Panc1 (cell line): ENCODE data around the gene KCNE2. TPM values are rescaled to one million over a fixed set of nuclear protein-coding genes. Genes with fewer than 3 reads are reported as not detected.

Source experiments
- ATAC-seq: fragments of 200-7000 bp; cut with Tn5 transposase; 2 replicates; pipeline ENCODE4 v1.9.1; 2020; ENCODE audit warnings: mild to moderate bottlenecking, moderate library complexity
- BruUV-seq: library from RNA; stranded (reverse); fragments of 400-500 nt; replicated peaks from 2 replicates; lab custom pipeline; 2021; lab: Mats Ljungman, UMichigan
- CTCF ChIA-PET: fragments of 300-600 bp; sonication (Branson Sonifier 250); formaldehyde crosslinking; loops from one replicate; lab custom pipeline; 2022; ENCODE audit warnings: antibody characterized with exemption; lab: Charles Lee
- POLR2A ChIA-PET: fragments of 300-600 bp; sonication (Branson Sonifier 250); formaldehyde crosslinking; loops from one replicate; lab custom pipeline; 2022; ENCODE audit warnings: antibody characterized with exemption; lab: Charles Lee
- DNase-seq: peaks from one replicate; pipeline ENCODE4 v3.0.0-alpha.2; 2010; ENCODE audit warnings: low read depth, low spot score
- H3K27ac ChIP-seq: 2 replicates; pipeline ENCODE4 v1.5.1; 2011; ENCODE audit warnings: mild to moderate bottlenecking, low read length, inconsistent platforms
- H3K27me3 ChIP-seq: fragments of 200-500 bp; sonication (Bioruptor generic); 2 replicates; pipeline ENCODE4 v1.6.0; 2014; ENCODE audit warnings: low read length, inconsistent platforms; ENCODE audit not compliant: control insufficient read depth, insufficient read depth
- H3K36me3 ChIP-seq: fragments of 200-500 bp; sonication (Bioruptor generic); 2 replicates; pipeline ENCODE4 v1.5.1; 2014; ENCODE audit warnings: inconsistent platforms, mild to moderate bottlenecking, low read length, moderate library complexity; ENCODE audit not compliant: control insufficient read depth, insufficient read depth
- H3K4me1 ChIP-seq: 2 replicates; pipeline ENCODE4 v1.5.1; 2011; ENCODE audit warnings: inconsistent platforms, mild to moderate bottlenecking, low read length, moderate library complexity; ENCODE audit not compliant: control insufficient read depth, insufficient read depth
- H3K4me3 ChIP-seq, 2 experiments: 2 replicates each; pipeline ENCODE4 v1.5.1; 2011 to 2012; ENCODE audit warnings: low read depth in 2 of 2, low read length in 2 of 2, mild to moderate bottlenecking in 2 of 2, inconsistent platforms in 1 of 2, moderate library complexity in 1 of 2
- H3K9me3 ChIP-seq: fragments of 200-500 bp; sonication (Bioruptor generic); 2 replicates; pipeline ENCODE4 v1.5.1; 2014; ENCODE audit warnings: low read depth, mild to moderate bottlenecking, inconsistent platforms, low read length, moderate library complexity; ENCODE audit not compliant: control insufficient read depth, insufficient read depth
- POLR2AphosphoS5 ChIP-seq: IDR thresholded peaks from 2 replicates; pipeline ENCODE4 v1.6.1; 2012; ENCODE audit warnings: mild to moderate bottlenecking, low read depth, low read length, moderate library complexity
- SIN3A ChIP-seq: IDR thresholded peaks from 2 replicates; pipeline ENCODE4 v1.6.1; 2012; ENCODE audit warnings: low read depth, mild to moderate bottlenecking, low read length, moderate library complexity, borderline replicate concordance; ENCODE audit not compliant: insufficient read depth
- TCF7L2 ChIP-seq: IDR thresholded peaks from 2 replicates; pipeline ENCODE4 v1.6.1; 2011; ENCODE audit warnings: mild to moderate bottlenecking, low read depth, low read length, inconsistent platforms
- in situ Hi-C: cut with HindIII; loops from 2 replicates; pipeline ENCODE4 v1.10.0; 2016; ENCODE audit warnings: low sequenced_read_pairs, low pct_unique_long_range_greater_than_20kb
- intact Hi-C: fragments of 100-400 bp; cut with micrococcal nuclease; formaldehyde crosslinking; loops from one replicate; pipeline ENCODE4 v1.10.0; 2022; ENCODE audit not compliant: unreplicated experiment
- total RNA-seq: library from RNA; stranded (reverse); gene quantifications from one replicate; pipeline ENCODE4 v1.2.1, GENCODE V29; 2021; ENCODE audit not compliant: unreplicated experiment
- TF ChIP-seq, protein P1 (sequence below), 2 experiments: IDR thresholded peaks; 2 replicates each; pipeline ENCODE4 v1.6.1; 2011 to 2012; ENCODE audit warnings: low read depth in 2 of 2, control low read depth in 1 of 2, low read length in 1 of 2, mild to moderate bottlenecking in 1 of 2, moderate library complexity in 1 of 2; ENCODE audit not compliant: insufficient read depth in 1 of 2
- TF ChIP-seq, protein P2 (sequence below): fragments of 450-650 bp; IDR thresholded peaks from 2 replicates; pipeline ENCODE4 v1.5.1; 2017; ENCODE audit warnings: mild to moderate bottlenecking

Gene KCNE2
- total RNA-seq, 1 experiment from 2014 or later, result not detected

DNA sequence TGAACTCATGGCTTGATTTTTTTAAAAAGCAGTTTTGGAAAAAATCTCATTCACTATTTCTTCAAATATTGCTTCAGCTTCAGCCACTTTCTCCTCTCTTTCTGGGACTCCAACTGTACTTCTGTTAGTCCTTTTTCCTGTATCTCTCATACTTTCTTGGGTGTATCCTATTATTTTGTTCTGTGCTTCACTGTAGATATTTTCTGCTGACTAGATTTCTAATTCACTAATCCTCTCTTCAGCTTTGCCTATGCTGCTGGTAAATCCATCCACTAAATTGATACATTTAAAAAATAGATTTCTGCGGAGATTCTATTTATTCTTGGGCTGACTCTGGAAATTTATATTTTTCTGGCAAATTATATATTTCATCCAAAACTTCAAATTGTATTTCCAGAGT, 4.9 kb upstream of the KCNE2 start:
- BruUV-seq, result no TSS peak

DNA sequence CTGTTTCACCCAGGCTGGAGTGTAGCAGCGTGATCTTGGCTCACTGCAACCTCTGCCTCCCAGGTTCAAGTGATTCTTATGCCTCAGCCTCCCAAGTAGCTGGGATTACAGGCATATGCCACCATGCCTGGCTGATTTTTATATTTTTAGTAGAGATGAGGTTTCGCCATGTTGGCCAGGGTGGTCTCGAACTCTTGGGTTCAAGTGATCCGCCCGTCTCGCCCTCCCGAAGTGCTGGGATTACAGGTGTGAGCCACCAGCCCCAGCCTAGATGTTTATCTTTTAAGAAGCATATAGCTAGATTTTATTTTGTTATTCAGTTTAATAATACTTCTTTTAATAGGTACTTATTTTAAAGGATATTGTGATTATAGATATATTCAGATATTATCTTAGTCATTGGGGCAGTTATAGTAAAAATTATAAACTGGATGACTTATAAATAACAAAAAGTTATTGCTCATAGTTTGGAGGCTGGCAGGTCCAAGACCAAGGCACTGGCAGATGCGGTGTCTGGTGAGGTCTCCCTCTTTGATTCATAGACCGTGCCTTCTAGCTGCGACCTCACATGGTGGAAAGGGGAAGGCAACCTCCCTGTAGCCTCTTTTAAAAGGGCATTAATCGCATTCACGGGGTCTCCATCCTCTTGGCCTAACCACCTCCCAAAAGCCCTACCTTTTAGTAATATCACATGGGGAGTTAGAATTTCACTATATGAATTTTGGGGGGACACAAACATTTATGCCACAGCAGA, 3.1 kb upstream of the KCNE2 start:
- Histone ChIP-seq H3K27ac (no peak overlapping the region), H3K4me1 (0 out of 2 replicates have a peak, but pooled peaks cover 3% of the 10 kb centered on the region), H3K36me3 (no peaks in the 10 kb centered on the region), H3K4me3 (no peak overlapping the region), H3K9me3 (no peaks in the 10 kb centered on the region), H3K27me3 (no peaks in the 10 kb centered on the region)
- ChIA-PET POLR2A (no interaction called here), CTCF (interaction anchor here (1.5 kb wide), 1 partner anchor 242 kb away, joined by 3 read pairs; no protein-coding TSS in a partner anchor)
- no peak for ATAC-seq
- TF ChIP-seq SIN3A (no peak), POLR2AphosphoS5 (no peak), TCF7L2 (no peak)
- TF ChIP-seq, protein P1, sequence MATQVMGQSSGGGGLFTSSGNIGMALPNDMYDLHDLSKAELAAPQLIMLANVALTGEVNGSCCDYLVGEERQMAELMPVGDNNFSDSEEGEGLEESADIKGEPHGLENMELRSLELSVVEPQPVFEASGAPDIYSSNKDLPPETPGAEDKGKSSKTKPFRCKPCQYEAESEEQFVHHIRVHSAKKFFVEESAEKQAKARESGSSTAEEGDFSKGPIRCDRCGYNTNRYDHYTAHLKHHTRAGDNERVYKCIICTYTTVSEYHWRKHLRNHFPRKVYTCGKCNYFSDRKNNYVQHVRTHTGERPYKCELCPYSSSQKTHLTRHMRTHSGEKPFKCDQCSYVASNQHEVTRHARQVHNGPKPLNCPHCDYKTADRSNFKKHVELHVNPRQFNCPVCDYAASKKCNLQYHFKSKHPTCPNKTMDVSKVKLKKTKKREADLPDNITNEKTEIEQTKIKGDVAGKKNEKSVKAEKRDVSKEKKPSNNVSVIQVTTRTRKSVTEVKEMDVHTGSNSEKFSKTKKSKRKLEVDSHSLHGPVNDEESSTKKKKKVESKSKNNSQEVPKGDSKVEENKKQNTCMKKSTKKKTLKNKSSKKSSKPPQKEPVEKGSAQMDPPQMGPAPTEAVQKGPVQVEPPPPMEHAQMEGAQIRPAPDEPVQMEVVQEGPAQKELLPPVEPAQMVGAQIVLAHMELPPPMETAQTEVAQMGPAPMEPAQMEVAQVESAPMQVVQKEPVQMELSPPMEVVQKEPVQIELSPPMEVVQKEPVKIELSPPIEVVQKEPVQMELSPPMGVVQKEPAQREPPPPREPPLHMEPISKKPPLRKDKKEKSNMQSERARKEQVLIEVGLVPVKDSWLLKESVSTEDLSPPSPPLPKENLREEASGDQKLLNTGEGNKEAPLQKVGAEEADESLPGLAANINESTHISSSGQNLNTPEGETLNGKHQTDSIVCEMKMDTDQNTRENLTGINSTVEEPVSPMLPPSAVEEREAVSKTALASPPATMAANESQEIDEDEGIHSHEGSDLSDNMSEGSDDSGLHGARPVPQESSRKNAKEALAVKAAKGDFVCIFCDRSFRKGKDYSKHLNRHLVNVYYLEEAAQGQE (IDR thresholded peaks at IDR 0.05; ENCODE audit: insufficient read depth in 1 of 2, low read depth in 2 of 2, low read length in 1 of 2), result no peak
- TF ChIP-seq, protein P2, sequence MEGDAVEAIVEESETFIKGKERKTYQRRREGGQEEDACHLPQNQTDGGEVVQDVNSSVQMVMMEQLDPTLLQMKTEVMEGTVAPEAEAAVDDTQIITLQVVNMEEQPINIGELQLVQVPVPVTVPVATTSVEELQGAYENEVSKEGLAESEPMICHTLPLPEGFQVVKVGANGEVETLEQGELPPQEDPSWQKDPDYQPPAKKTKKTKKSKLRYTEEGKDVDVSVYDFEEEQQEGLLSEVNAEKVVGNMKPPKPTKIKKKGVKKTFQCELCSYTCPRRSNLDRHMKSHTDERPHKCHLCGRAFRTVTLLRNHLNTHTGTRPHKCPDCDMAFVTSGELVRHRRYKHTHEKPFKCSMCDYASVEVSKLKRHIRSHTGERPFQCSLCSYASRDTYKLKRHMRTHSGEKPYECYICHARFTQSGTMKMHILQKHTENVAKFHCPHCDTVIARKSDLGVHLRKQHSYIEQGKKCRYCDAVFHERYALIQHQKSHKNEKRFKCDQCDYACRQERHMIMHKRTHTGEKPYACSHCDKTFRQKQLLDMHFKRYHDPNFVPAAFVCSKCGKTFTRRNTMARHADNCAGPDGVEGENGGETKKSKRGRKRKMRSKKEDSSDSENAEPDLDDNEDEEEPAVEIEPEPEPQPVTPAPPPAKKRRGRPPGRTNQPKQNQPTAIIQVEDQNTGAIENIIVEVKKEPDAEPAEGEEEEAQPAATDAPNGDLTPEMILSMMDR, result no peak
- BruUV-seq, result no TSS peak
- no peak for DNase-seq
- intact Hi-C loops, result no loop called here
- in situ Hi-C loops, result no loop called here

More for the DNA sequence above, 4.9 kb upstream of the KCNE2 start:
- H3K27me3 ChIP-seq, result no peaks in the 10 kb centered on the region
- no peak overlapping the region for H3K27ac ChIP-seq
- intact Hi-C loops, result no loop called here
- in situ Hi-C loops, result no loop called here
- ChIA-PET CTCF (no interaction called here), POLR2A (no interaction called here)
- no peak for DNase-seq
- H3K9me3 ChIP-seq, result no peaks in the 10 kb centered on the region
- H3K4me3 ChIP-seq, result no peak overlapping the region
- no peaks in the 10 kb centered on the region for H3K36me3 ChIP-seq
- TF ChIP-seq, protein P1 (IDR thresholded peaks at IDR 0.05; ENCODE audit: insufficient read depth in 1 of 2, low read depth in 2 of 2, low read length in 1 of 2), result no peak
- no peak for TF ChIP-seq TCF7L2
- 0 out of 2 replicates have a peak, but pooled peaks cover 3% of the 10 kb centered on the region for H3K4me1 ChIP-seq
- no peak for ATAC-seq
